HepG2 (cell line): ENCODE results near the gene RING1. TPM values are rescaled to one million over a fixed set of nuclear protein-coding genes. Genes with fewer than 3 reads are reported as not detected.
A peak's percentile ranks its signal among the peaks of the same experiment; 100 is the strongest.

Experiments used
- FOXO1 ChIP-seq: sonication (generic); formaldehyde crosslinking; IDR thresholded peaks from 2 replicates; pipeline ENCODE4 v1.4.0; 2020; ENCODE audit warnings: missing genetic modification reagents
- MYNN ChIP-seq: sonication (generic); formaldehyde crosslinking; IDR thresholded peaks from 2 replicates; pipeline ENCODE4 v1.4.0; 2020; ENCODE audit warnings: mild to moderate bottlenecking, low read depth, missing genetic modification reagents
- PATZ1 ChIP-seq: sonication (generic); formaldehyde crosslinking; IDR thresholded peaks from 2 replicates; pipeline ENCODE4 v1.4.0; 2020; ENCODE audit warnings: missing genetic modification reagents
- PAXIP1 ChIP-seq: sonication (generic); formaldehyde crosslinking; conservative IDR thresholded peaks from 2 replicates; pipeline ENCODE4 v1.4.0; 2020; ENCODE audit warnings: mild to moderate bottlenecking, missing genetic modification reagents, moderate library complexity
- SALL1 ChIP-seq: sonication (generic); formaldehyde crosslinking; IDR thresholded peaks from 2 replicates; pipeline ENCODE4 v1.8.0; 2022; ENCODE audit warnings: mild to moderate bottlenecking, missing genetic modification reagents
- TEF ChIP-seq: sonication (generic); formaldehyde crosslinking; IDR thresholded peaks from 2 replicates; pipeline ENCODE4 v1.5.0; 2020; ENCODE audit warnings: missing genetic modification reagents
- TFE3 ChIP-seq: IDR thresholded peaks from 2 replicates; pipeline ENCODE4 v1.6.1; 2016
- ZBTB7B ChIP-seq: sonication (generic); formaldehyde crosslinking; IDR thresholded peaks from 2 replicates; pipeline ENCODE4 v1.4.0; 2020; ENCODE audit warnings: missing genetic modification reagents
- ZNF10 ChIP-seq: sonication (generic); formaldehyde crosslinking; IDR thresholded peaks from 2 replicates; pipeline ENCODE4 v1.4.0; 2020; ENCODE audit warnings: mild to moderate bottlenecking, low read depth, missing genetic modification reagents, borderline replicate concordance
- ZNF281 ChIP-seq: sonication (generic); formaldehyde crosslinking; IDR thresholded peaks from 2 replicates; pipeline ENCODE4 v1.4.0; 2020; ENCODE audit warnings: missing genetic modification reagents, borderline replicate concordance
- ZNF331 ChIP-seq: sonication (generic); formaldehyde crosslinking; IDR thresholded peaks from 2 replicates; pipeline ENCODE4 v1.4.0; 2020; ENCODE audit warnings: missing genetic modification reagents
- ZNF639 ChIP-seq: conservative IDR thresholded peaks from 2 replicates; pipeline ENCODE4 v1.6.1; 2018; ENCODE audit warnings: missing genetic modification reagents
- polyA plus RNA-seq, 8 experiments: library from polyadenylated mRNA; depleted of rRNA in 3 of 8; stranded (reverse) in 7 of 8; unstranded in 1 of 8; fragments of >200 nt; fragmentation: Illumina TruSeq in 4 of 8; extraction: Trizol in 4 of 8; gene quantifications; 2 replicates each; pipeline versions ENCODE4 v1.2.1 to v1.2.3, GENCODE V29; 2011 to 2016; ENCODE audit warnings: low read depth in 4 of 8, missing spikeins in 1 of 8, mixed read lengths in 1 of 8; ENCODE audit not compliant: insufficient read depth in 1 of 8
- total RNA-seq, 5 experiments: library from RNA; depleted of rRNA; stranded (reverse); fragments of >200 nt; fragmentation: Illumina TruSeq; extraction: Trizol; gene quantifications; 2 replicates each; pipeline ENCODE4 v1.2.3, GENCODE V29; 2016; ENCODE audit warnings: low read depth in 1 of 5

RING1 gene
- total and polyA plus RNA-seq, 2 of the 13 experiments (the other 11 are each of a cell fraction or from before 2014, with no cell fraction given): 23.9 to 33.6 TPM

- TF ChIP-seq TEF (CRISPR knock-in tag) (no peak), ZNF10 (CRISPR knock-in tag) (no peak), FOXO1 (CRISPR knock-in tag) (no peak), SALL1 (peak; percentile 37), TFE3 (no peak), ZNF281 (CRISPR knock-in tag) (peak; percentile 83; the same call in 1 of the 2 replicates), ZNF639 (CRISPR knock-in tag) (no peak), MYNN (no peak), PAXIP1 (CRISPR knock-in tag) (peak; percentile 37; the same call in 1 of the 2 replicates), ZBTB7B (CRISPR knock-in tag) (peak; percentile 50; the same call in 1 of the 2 replicates), ZNF331 (CRISPR knock-in tag) (0 out of 2 replicates have a peak, but pooled peaks have one; percentile 27), PATZ1 (CRISPR knock-in tag) (peak; percentile 91)
Observed at GRCh38 chr6:33190504-33191107, 17.7 kb upstream of the RING1 start (continued).
